Trophoblast cell (in vitro differentiated cells and primary cell): ENCODE measurements around the gene PTBP1.

Experiments used
- DNase-seq, 2 donors: peaks; one replicate each; pipeline ENCODE4 v3.0.0-alpha.2; 2016
- H2AFZ ChIP-seq: 2 replicates; pipeline ENCODE4 v1.6.1; 2013; ENCODE audit warnings: low read length, moderate library complexity, mild to moderate bottlenecking; ENCODE audit not compliant: insufficient read depth, poor library complexity
- H2AK5ac ChIP-seq: 2 replicates; pipeline ENCODE4 v1.6.1; 2013; ENCODE audit warnings: mild to moderate bottlenecking, low read length
- H2BK120ac ChIP-seq: 2 replicates; pipeline ENCODE4 v1.6.1; 2013; ENCODE audit warnings: low read length, mild to moderate bottlenecking, moderate library complexity; ENCODE audit not compliant: insufficient read depth, poor library complexity
- H2BK12ac ChIP-seq: 2 replicates; pipeline ENCODE4 v1.6.1; 2013; ENCODE audit warnings: mild to moderate bottlenecking, low read length, moderate library complexity
- H2BK5ac ChIP-seq: 2 replicates; pipeline ENCODE4 v1.6.1; 2013; ENCODE audit warnings: low read length, low read depth, moderate library complexity, mild to moderate bottlenecking; ENCODE audit not compliant: poor library complexity
- H3K14ac ChIP-seq: 2 replicates; pipeline ENCODE4 v1.6.1; 2013; ENCODE audit warnings: mild to moderate bottlenecking, low read length
- H3K18ac ChIP-seq: 2 replicates; pipeline ENCODE4 v1.6.1; 2013; ENCODE audit warnings: mild to moderate bottlenecking, low read length
- H3K23ac ChIP-seq: 2 replicates; pipeline ENCODE4 v1.6.1; 2013; ENCODE audit warnings: low read length
- H3K27ac ChIP-seq: 2 replicates; pipeline ENCODE4 v1.5.1; 2013; ENCODE audit warnings: low read depth, mild to moderate bottlenecking, inconsistent platforms, low read length, moderate library complexity
- H3K27me3 ChIP-seq: 2 replicates; pipeline ENCODE4 v1.6.1; 2013; ENCODE audit warnings: inconsistent platforms, mild to moderate bottlenecking, low read length, moderate library complexity; ENCODE audit not compliant: insufficient read depth
- H3K36me3 ChIP-seq, 2 experiments: 1 replicate in 1 of 2; 2 replicates in 1 of 2; pipeline ENCODE4 v1.6.1; 2013; ENCODE audit warnings: low read length in 2 of 2, mild to moderate bottlenecking in 2 of 2, moderate library complexity in 1 of 2; ENCODE audit not compliant: insufficient read depth in 2 of 2, control insufficient read depth in 1 of 2
- H3K4ac ChIP-seq: 2 replicates; pipeline ENCODE4 v1.6.1; 2013; ENCODE audit warnings: low read depth, mild to moderate bottlenecking, low read length, moderate library complexity
- H3K4me1 ChIP-seq, 2 experiments: 1 replicate in 1 of 2; 2 replicates in 1 of 2; pipeline ENCODE4 v1.6.1; 2013; ENCODE audit warnings: low read length in 2 of 2, mild to moderate bottlenecking in 2 of 2, moderate library complexity in 1 of 2; ENCODE audit not compliant: insufficient read depth in 2 of 2, control insufficient read depth in 1 of 2
- H3K4me2 ChIP-seq: 2 replicates; pipeline ENCODE4 v1.6.1; 2013; ENCODE audit warnings: inconsistent platforms, mild to moderate bottlenecking, low read length, moderate library complexity
- H3K4me3 ChIP-seq: 2 replicates; pipeline ENCODE4 v1.5.1; 2013; ENCODE audit warnings: mild to moderate bottlenecking, low read depth, low read length, inconsistent platforms
- H3K79me1 ChIP-seq: one replicate; pipeline ENCODE4 v1.6.1; 2013; ENCODE audit warnings: low read length
- H3K79me2 ChIP-seq: 2 replicates; pipeline ENCODE4 v1.6.1; 2013; ENCODE audit warnings: low read length, mild to moderate bottlenecking; ENCODE audit not compliant: control insufficient read depth, insufficient read depth, poor library complexity
- H3K9ac ChIP-seq: 2 replicates; pipeline ENCODE4 v1.6.1; 2013; ENCODE audit warnings: mild to moderate bottlenecking, low read length
- H3K9me3 ChIP-seq: 2 replicates; pipeline ENCODE4 v1.6.1; 2013; ENCODE audit warnings: low read depth, mild to moderate bottlenecking, control low read depth, inconsistent platforms, low read length; ENCODE audit not compliant: insufficient read depth
- H4K12ac ChIP-seq: 2 replicates; pipeline ENCODE4 v1.6.1; 2013; ENCODE audit warnings: low read depth, mild to moderate bottlenecking, low read length, moderate library complexity
- H4K8ac ChIP-seq: 2 replicates; pipeline ENCODE4 v1.6.1; 2013; ENCODE audit warnings: low read depth, mild to moderate bottlenecking, low read length, moderate library complexity
- H4K91ac ChIP-seq: one replicate; pipeline ENCODE4 v1.6.1; 2013; ENCODE audit warnings: low read depth, mild to moderate bottlenecking, low read length, moderate library complexity
- WGBS: extraction: QIAGEN DNeasy Blood & Tissue Kit; methylation state at CpG from one replicate; pipeline ENCODE4 v1.1.7; 2013; ENCODE audit warnings: missing lambda C conversion rate; ENCODE audit not compliant: insufficient read length, insufficient coverage; ENCODE audit errors: extremely low coverage; 5-methylcytosine and 5-hydroxymethylcytosine counted together

Gene PTBP1

GRCh38 chr19:821231-821824 lies 24.1 kb downstream of the PTBP1 start:
- no peak overlapping the region for H2AK5ac ChIP-seq
- H3K27ac ChIP-seq: no peak overlapping the region
- peak overlapping the region; percentile 53 for H4K91ac ChIP-seq
- H2BK12ac ChIP-seq: no peak overlapping the region
- no CpG with 5 or more reads among the region's 64 CpGs for WGBS
- H3K79me2 ChIP-seq: no peaks in the 10 kb centered on the region
- peak overlapping the region; percentile 70 for H3K4me3 ChIP-seq
- no peak for DNase-seq
- peak overlapping the region; percentile 23 for H2AFZ ChIP-seq
- H3K4me1 ChIP-seq: peaks cover 6% of the 10 kb centered on the region in 2 experiments
- H3K36me3 ChIP-seq: peaks cover 0 to 3% of the 10 kb centered on the region in 2 experiments
- peak overlapping the region; percentile 76 for H4K8ac ChIP-seq
- H3K9me3 ChIP-seq: no peaks in the 10 kb centered on the region
- no peak overlapping the region for H2BK120ac ChIP-seq
- H3K79me1 ChIP-seq: peaks cover 7% of the 10 kb centered on the region
- H3K14ac ChIP-seq: peak overlapping the region; percentile 48
- H3K4me2 ChIP-seq: peak overlapping the region; percentile 77
- no peak overlapping the region for H3K23ac ChIP-seq
- no peak overlapping the region for H2BK5ac ChIP-seq
- peak overlapping the region; percentile 84 for H3K18ac ChIP-seq
- H3K4ac ChIP-seq: no peak overlapping the region
- peak overlapping the region; percentile 35 for H4K12ac ChIP-seq
- H3K9ac ChIP-seq: no peak overlapping the region
- H3K27me3 ChIP-seq: no peaks in the 10 kb centered on the region

DNA sequence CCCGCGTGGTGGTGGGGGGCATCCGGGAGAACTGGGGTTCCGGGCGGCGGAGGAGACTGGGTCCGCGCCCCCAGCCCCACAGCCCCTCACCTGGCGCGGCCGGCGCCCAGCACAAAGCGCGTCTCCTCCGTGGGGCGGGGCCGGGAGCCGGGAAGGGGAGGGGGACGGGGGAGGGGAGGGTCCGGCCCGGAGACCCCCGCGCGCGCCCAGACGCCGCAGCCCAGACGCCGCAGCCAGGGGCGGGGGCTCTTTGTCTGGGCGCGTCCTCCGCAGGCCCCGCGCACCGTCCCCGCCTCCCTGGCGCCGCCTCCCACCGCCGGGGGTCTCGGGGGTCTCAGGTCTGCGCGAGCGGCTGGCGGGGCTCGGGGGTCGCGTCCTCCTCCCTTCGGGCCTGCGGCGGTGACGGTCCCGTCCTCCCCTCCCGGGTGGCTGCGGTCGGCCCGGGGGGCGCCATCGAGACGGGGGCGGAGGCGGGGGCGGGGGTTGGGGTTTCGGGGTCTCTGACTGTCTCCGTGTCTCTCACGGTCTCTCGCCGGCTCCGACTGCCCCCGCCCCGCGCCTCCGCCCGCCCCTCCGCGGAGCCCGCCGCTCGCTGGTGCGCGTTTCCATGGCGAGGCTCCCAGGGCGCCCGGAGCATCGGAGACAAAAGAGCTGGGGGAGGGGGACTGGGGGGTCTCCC lies 24.7 kb downstream of the PTBP1 start, which contains the start of gene PLPPR3:
Gene PLPPR3, minus strand, starts transcription at position 131 of the 679 bp plus-strand sequence. CDS start 396 bp downstream, outside the sequence.
- Histone ChIP-seq H3K18ac (peak within 1 kb of the TSS; percentile 96), H4K91ac (peak within 1 kb of the TSS; percentile 84), H3K9ac (no peak within 1 kb of the TSS), H2AK5ac (no peak within 1 kb of the TSS), H3K27me3 (no peaks in the 10 kb centered on the region), H2BK120ac (no peak within 1 kb of the TSS), H3K23ac (no peak within 1 kb of the TSS), H3K14ac (peak within 1 kb of the TSS; percentile 85), H3K4ac (peak within 1 kb of the TSS; percentile 37), H3K79me1 (peaks cover 7% of the 10 kb centered on the region), H3K79me2 (no peaks in the 10 kb centered on the region), H2BK5ac (peak within 1 kb of the TSS; percentile 74), H3K27ac (no peak within 1 kb of the TSS), H4K12ac (peak within 1 kb of the TSS; percentile 55), H3K9me3 (no peaks in the 10 kb centered on the region), H3K4me2 (peak within 1 kb of the TSS; percentile 77), H2AFZ (peak within 1 kb of the TSS; percentile 79), H4K8ac (peak within 1 kb of the TSS; percentile 91), H3K4me3 (peak within 1 kb of the TSS; percentile 70), H3K4me1 (peaks cover 6% of the 10 kb centered on the region in 2 experiments), H3K36me3 (no peaks in the 10 kb centered on the region), H2BK12ac (no peak within 1 kb of the TSS)
- WGBS: no CpG with 5 or more reads among the region's 86 CpGs
- DNase-seq: no peak

GRCh38 chr19:823565-824121 lies 26.4 kb downstream of the PTBP1 start:
- Histone ChIP-seq H3K27me3 (no peaks in the 10 kb centered on the region), H3K9ac (no peak overlapping the region), H2AFZ (no peak overlapping the region), H2AK5ac (no peak overlapping the region), H3K18ac (no peak overlapping the region), H3K4me3 (no peak overlapping the region), H2BK5ac (no peak overlapping the region), H4K91ac (no peak overlapping the region), H4K12ac (no peak overlapping the region), H3K23ac (no peak overlapping the region), H3K4me1 (peaks cover 6% of the 10 kb centered on the region in 2 experiments), H3K36me3 (no peaks in the 10 kb centered on the region), H3K79me2 (no peaks in the 10 kb centered on the region), H4K8ac (no peak overlapping the region), H2BK12ac (no peak overlapping the region), H2BK120ac (no peak overlapping the region), H3K4me2 (no peak overlapping the region), H3K79me1 (peaks cover 7% of the 10 kb centered on the region), H3K27ac (no peak overlapping the region), H3K14ac (no peak overlapping the region), H3K9me3 (peaks cover 3% of the 10 kb centered on the region), H3K4ac (no peak overlapping the region)
- no CpG with 5 or more reads among the region's 12 CpGs for WGBS
- no peak for DNase-seq

GRCh38 chr19:824885-825284 lies 27.6 kb downstream of the PTBP1 start:
- no peak overlapping the region for H3K14ac ChIP-seq

More at GRCh38 chr19:824885-825284, 27.6 kb downstream of the PTBP1 start:
- peaks cover 7% of the 10 kb centered on the region for H3K79me1 ChIP-seq
- no peak overlapping the region for H4K8ac ChIP-seq
- H3K36me3 ChIP-seq: no peaks in the 10 kb centered on the region
- H3K4me2 ChIP-seq: no peak overlapping the region
- H2BK5ac ChIP-seq: no peak overlapping the region
- H2AFZ ChIP-seq: no peak overlapping the region
- H3K9ac ChIP-seq: no peak overlapping the region
- no peak overlapping the region for H3K27ac ChIP-seq
- no peak overlapping the region for H2BK120ac ChIP-seq
- H3K4me3 ChIP-seq: no peak overlapping the region
- H3K9me3 ChIP-seq: peaks cover 3% of the 10 kb centered on the region
- DNase-seq: no peak
- H4K12ac ChIP-seq: no peak overlapping the region
- no peak overlapping the region for H4K91ac ChIP-seq
- peaks cover 6% of the 10 kb centered on the region in 2 experiments for H3K4me1 ChIP-seq
- H2BK12ac ChIP-seq: no peak overlapping the region
- no peak overlapping the region for H3K4ac ChIP-seq
- no peaks in the 10 kb centered on the region for H3K27me3 ChIP-seq
- no peaks in the 10 kb centered on the region for H3K79me2 ChIP-seq
- WGBS: no CpG with 5 or more reads among the region's 15 CpGs
- no peak overlapping the region for H3K18ac ChIP-seq
- H3K23ac ChIP-seq: no peak overlapping the region
- H2AK5ac ChIP-seq: no peak overlapping the region
